Prostate gland (tissue), 2 donors: Measurements from ENCODE around the gene WNT8A.
"Not testable (repeated sequence)": the region's sequence is repeated elsewhere in the genome, so short reads cannot be mapped to it uniquely, and the experiment has no call there.

Source experiments
- CTCF ChIP-seq, 4 experiments: fragments of 200-600 bp in 2 of 4; fragments of 450-650 bp in 2 of 4; sonication (generic) in 2 of 4; IDR thresholded peaks; 1 replicate in 3 of 4; 2 replicates in 1 of 4; pipeline ENCODE4 v1.5.1; 2016 to 2019; ENCODE audit warnings: antibody characterized with exemption in 4 of 4, mild to moderate bottlenecking in 2 of 4, moderate library complexity in 2 of 4
- POLR2A ChIP-seq: fragments of 450-650 bp; IDR thresholded peaks from one replicate; pipeline ENCODE4 v1.6.1; 2016; ENCODE audit warnings: antibody characterized with exemption, mild to moderate bottlenecking

- not testable (repeated sequence) for TF ChIP-seq CTCF (IDR thresholded peaks at IDR 0.05); POLR2A
Measured at GRCh38 chr5:138052718-138053117, 31.1 kb upstream of the WNT8A start.
